Ishikawa (cell line): ENCODE results near the gene GPR21.

Experiments used
- CEBPB ChIP-seq: IDR thresholded peaks from 2 replicates; pipeline ENCODE4 v1.6.1; 2012
- CREB1 ChIP-seq: IDR thresholded peaks from 2 replicates; pipeline ENCODE4 v1.6.1; 2012; ENCODE audit warnings: low read depth
- EGR1 ChIP-seq: IDR thresholded peaks from 2 replicates; pipeline ENCODE4 v1.6.1; 2012
- EP300 ChIP-seq: IDR thresholded peaks from 2 replicates; pipeline ENCODE4 v1.6.1; 2012; ENCODE audit warnings: borderline replicate concordance
- FOXM1 ChIP-seq: IDR thresholded peaks from 2 replicates; pipeline ENCODE4 v1.6.1; 2012; ENCODE audit warnings: low read depth, borderline replicate concordance
- MAX ChIP-seq: IDR thresholded peaks from 2 replicates; pipeline ENCODE4 v1.6.1; 2012
- NFIC ChIP-seq: IDR thresholded peaks from 2 replicates; pipeline ENCODE4 v1.6.1; 2012
- RAD21 ChIP-seq: IDR thresholded peaks from 2 replicates; pipeline ENCODE4 v1.6.1; 2012; ENCODE audit warnings: low read depth
- REST ChIP-seq: IDR thresholded peaks from 2 replicates; pipeline ENCODE4 v1.6.1; 2012; ENCODE audit warnings: low read depth, mild to moderate bottlenecking
- TAF1 ChIP-seq: IDR thresholded peaks from 2 replicates; pipeline ENCODE4 v1.6.1; 2012; ENCODE audit warnings: low read depth, mild to moderate bottlenecking
- TCF12 ChIP-seq: IDR thresholded peaks from 2 replicates; pipeline ENCODE4 v1.6.1; 2012; ENCODE audit warnings: low read depth
- TEAD4 ChIP-seq: IDR thresholded peaks from 2 replicates; pipeline ENCODE4 v1.6.1; 2012
- YY1 ChIP-seq: IDR thresholded peaks from 2 replicates; pipeline ENCODE4 v1.6.1; 2012; ENCODE audit warnings: low read depth
- ZBTB7A ChIP-seq: IDR thresholded peaks from 2 replicates; pipeline ENCODE4 v1.6.1; 2012; ENCODE audit warnings: low read depth
- TF ChIP-seq, protein P1 (sequence below): IDR thresholded peaks from 2 replicates; pipeline ENCODE4 v1.6.1; 2012

GPR21 gene

DNA sequence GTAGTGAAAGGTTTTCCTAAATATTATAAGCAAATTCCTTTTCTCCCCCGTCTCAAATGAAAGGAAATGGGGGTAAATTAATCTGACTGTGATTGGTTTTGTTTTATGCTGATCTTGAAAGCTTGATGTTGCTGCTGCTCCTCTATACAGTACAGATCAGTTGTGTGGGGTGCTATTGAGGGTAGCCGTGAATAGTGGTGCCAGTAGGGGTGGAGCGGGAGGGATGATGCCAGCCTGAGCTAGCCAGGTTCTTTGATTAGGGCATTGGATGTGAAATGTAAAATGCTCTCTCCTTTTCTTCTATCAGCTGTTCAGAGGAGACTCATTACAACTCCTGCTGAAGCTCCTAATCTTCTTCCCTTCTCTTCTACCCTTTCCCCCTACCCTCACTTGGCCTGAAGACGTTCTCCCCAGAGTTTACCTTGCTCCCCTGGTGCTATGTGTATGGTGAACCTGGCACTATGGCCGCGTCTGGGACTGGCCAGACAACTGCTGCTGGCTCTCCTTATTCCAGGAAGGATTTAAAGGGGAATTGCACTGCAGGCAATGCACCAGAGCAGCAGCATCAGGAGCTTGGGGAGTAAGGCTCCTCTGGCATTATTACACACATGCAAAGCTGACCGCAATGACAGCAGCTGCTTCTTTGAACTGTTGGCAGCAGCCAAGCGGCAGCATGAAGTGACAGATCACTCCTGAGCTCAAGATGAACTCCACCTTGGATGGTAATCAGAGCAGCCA, 566 bp downstream of the GPR21 start:
- TF ChIP-seq EP300 = no peak
- no peak for TF ChIP-seq TCF12
- TF ChIP-seq MAX = no peak
- no peak for TF ChIP-seq NFIC
- TF ChIP-seq CREB1 = no peak

DNA sequence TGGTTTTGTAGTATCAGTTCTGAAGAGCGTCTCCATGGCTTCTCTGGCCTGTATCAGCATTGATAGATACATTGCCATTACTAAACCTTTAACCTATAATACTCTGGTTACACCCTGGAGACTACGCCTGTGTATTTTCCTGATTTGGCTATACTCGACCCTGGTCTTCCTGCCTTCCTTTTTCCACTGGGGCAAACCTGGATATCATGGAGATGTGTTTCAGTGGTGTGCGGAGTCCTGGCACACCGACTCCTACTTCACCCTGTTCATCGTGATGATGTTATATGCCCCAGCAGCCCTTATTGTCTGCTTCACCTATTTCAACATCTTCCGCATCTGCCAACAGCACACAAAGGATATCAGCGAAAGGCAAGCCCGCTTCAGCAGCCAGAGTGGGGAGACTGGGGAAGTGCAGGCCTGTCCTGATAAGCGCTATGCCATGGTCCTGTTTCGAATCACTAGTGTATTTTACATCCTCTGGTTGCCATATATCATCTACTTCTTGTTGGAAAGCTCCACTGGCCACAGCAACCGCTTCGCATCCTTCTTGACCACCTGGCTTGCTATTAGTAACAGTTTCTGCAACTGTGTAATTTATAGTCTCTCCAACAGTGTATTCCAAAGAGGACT, 1.5 kb downstream of the GPR21 start:
- TF ChIP-seq ZBTB7A (no peak), CREB1 (no peak), YY1 (no peak), TAF1 (no peak), NFIC (no peak), REST (no peak), TCF12 (no peak), TEAD4 (no peak), EP300 (no peak), CEBPB (no peak), RAD21 (no peak), MAX (no peak), FOXM1 (no peak), EGR1 (no peak)
- TF ChIP-seq, protein P1, sequence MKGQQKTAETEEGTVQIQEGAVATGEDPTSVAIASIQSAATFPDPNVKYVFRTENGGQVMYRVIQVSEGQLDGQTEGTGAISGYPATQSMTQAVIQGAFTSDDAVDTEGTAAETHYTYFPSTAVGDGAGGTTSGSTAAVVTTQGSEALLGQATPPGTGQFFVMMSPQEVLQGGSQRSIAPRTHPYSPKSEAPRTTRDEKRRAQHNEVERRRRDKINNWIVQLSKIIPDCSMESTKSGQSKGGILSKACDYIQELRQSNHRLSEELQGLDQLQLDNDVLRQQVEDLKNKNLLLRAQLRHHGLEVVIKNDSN = no peak

GRCh38 chr9:123035791-123036190, 2.3 kb downstream of the GPR21 start:
- TF ChIP-seq EGR1 (no peak), CREB1 (no peak)

DNA sequence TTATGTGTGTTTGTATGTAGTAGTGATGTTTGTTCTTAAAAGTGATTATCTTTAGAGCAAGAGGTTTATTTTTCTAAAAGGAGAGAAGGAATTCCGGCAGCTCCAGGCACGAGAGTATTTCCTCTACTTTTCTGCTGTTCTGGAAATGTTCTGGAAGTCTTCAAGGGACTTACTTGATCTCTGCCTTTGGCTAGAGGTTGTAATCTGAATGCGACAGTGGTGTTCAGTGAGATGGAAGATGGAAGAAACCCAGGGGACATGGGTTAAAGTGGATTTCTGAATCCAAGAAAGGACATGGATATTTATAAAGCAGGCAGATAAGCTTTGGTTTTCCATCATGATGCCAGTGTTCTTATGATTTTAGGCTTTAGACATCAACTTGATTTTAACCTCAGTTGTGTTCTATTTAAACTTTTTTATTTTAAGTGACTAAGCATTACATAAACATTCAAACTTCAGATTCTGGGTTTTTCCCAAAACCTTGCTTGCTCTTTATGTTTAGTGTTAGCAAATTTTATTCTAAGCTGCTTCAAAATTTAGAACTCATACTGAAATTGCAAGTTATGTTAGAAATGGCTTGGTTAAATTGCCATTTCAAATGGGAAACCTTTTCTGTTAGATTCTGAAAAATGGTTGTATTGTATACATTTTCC, 3.6 kb downstream of the GPR21 start:
- no peak for TF ChIP-seq TEAD4
- TF ChIP-seq, protein P1 = no peak
- TF ChIP-seq ZBTB7A = no peak
- TF ChIP-seq YY1 = no peak
- TF ChIP-seq TAF1 = no peak
- no peak for TF ChIP-seq FOXM1
- TF ChIP-seq RAD21 = no peak
- no peak for TF ChIP-seq EGR1
- no peak for TF ChIP-seq CREB1
- TF ChIP-seq CEBPB = no peak
- no peak for TF ChIP-seq EP300
- TF ChIP-seq REST = no peak
- TF ChIP-seq TCF12 = no peak
- TF ChIP-seq NFIC = no peak
- TF ChIP-seq MAX = no peak

- TF ChIP-seq TEAD4 = no peak
- no peak for TF ChIP-seq NFIC
- no peak for TF ChIP-seq RAD21
- TF ChIP-seq, protein P1 = no peak
- no peak for TF ChIP-seq FOXM1
- no peak for TF ChIP-seq TAF1
- no peak for TF ChIP-seq ZBTB7A
- no peak for TF ChIP-seq CEBPB
- no peak for TF ChIP-seq REST
- no peak for TF ChIP-seq TCF12
Observed at GRCh38 chr9:123039617-123040219, 6.3 kb downstream of the GPR21 start.
